GM23338 (cell line): Measurements from ENCODE around the gene OR2H1. TPM values are rescaled to one million over a fixed set of nuclear protein-coding genes. Genes with fewer than 3 reads are reported as not detected.
"Not testable (repeated sequence)": the region's sequence is repeated elsewhere in the genome, so short reads cannot be mapped to it uniquely, and the experiment has no call there.

ENCODE experiments used
- ATAC-seq: fragments of 200-7000 bp; cut with Tn5 transposase; 3 replicates; pipeline ENCODE4 v1.9.1; 2020
- DNase-seq: peaks from one replicate; pipeline ENCODE4 v3.0.0-alpha.2; 2015; ENCODE audit warnings: low spot score
- H2AFZ ChIP-seq: fragments of 200-600 bp; sonication (generic); 2 replicates; pipeline ENCODE4 v1.8.0; 2016; ENCODE audit warnings: antibody characterized with exemption, mild to moderate bottlenecking, moderate library complexity
- H3F3A ChIP-seq: fragments of 200-600 bp; sonication (generic); replicated peaks from 2 replicates; pipeline ENCODE4 v1.8.0; 2017; ENCODE audit warnings: antibody characterized with exemption, mixed run types, low read depth
- H3K27ac ChIP-seq: fragments of 200-600 bp; sonication (generic); 2 replicates; pipeline ENCODE4 v1.6.1; 2016; ENCODE audit warnings: low read depth
- H3K27me3 ChIP-seq: fragments of 200-600 bp; sonication (generic); 2 replicates; pipeline ENCODE4 v1.8.0; 2016; ENCODE audit warnings: mild to moderate bottlenecking, mixed run types, moderate library complexity; ENCODE audit not compliant: insufficient read depth
- H3K36me3 ChIP-seq: fragments of 200-600 bp; sonication (generic); 2 replicates; pipeline ENCODE4 v1.8.0; 2016; ENCODE audit warnings: mild to moderate bottlenecking; ENCODE audit not compliant: insufficient read depth
- H3K4me1 ChIP-seq: fragments of 200-600 bp; sonication (generic); 2 replicates; pipeline ENCODE4 v1.8.0; 2016; ENCODE audit warnings: mild to moderate bottlenecking, moderate library complexity; ENCODE audit not compliant: insufficient read depth
- H3K4me2 ChIP-seq: fragments of 200-600 bp; sonication (generic); 2 replicates; pipeline ENCODE4 v1.7.1; 2017; ENCODE audit warnings: mixed run types
- H3K4me3 ChIP-seq: fragments of 200-600 bp; sonication (generic); 2 replicates; pipeline ENCODE4 v1.6.1; 2016; ENCODE audit warnings: mixed run types
- H3K79me2 ChIP-seq: fragments of 200-600 bp; sonication (generic); replicated peaks from 2 replicates; pipeline ENCODE4 v1.8.0; 2017; ENCODE audit warnings: mild to moderate bottlenecking; ENCODE audit not compliant: insufficient read depth
- H3K9me2 ChIP-seq: fragments of 200-600 bp; sonication (generic); 2 replicates; pipeline ENCODE4 v1.8.0; 2017; ENCODE audit not compliant: insufficient read depth
- H4K20me1 ChIP-seq: fragments of 200-600 bp; sonication (generic); replicated peaks from 2 replicates; pipeline ENCODE4 v1.8.0; 2017; ENCODE audit warnings: mild to moderate bottlenecking; ENCODE audit not compliant: insufficient read depth
- H3K27ac Mint-ChIP-seq: 2 replicates; pipeline ENCODE4 v1.8.0; 2020; ENCODE audit warnings: inconsistent platforms, mild to moderate bottlenecking, moderate library complexity, mixed read lengths
- H3K27me3 Mint-ChIP-seq: 3 replicates; pipeline ENCODE4 v1.8.0; 2022; ENCODE audit warnings: low read depth, mild to moderate bottlenecking, moderate library complexity, mixed read lengths, inconsistent platforms; ENCODE audit not compliant: insufficient read depth, poor library complexity
- H3K36me3 Mint-ChIP-seq: 3 replicates; pipeline ENCODE4 v1.8.0; 2021; ENCODE audit warnings: low read depth, mild to moderate bottlenecking, inconsistent platforms, moderate library complexity, mixed read lengths
- H3K4me1 Mint-ChIP-seq: 3 replicates; pipeline ENCODE4 v1.8.0; 2020; ENCODE audit warnings: mild to moderate bottlenecking, inconsistent platforms, mixed read lengths
- H3K4me3 Mint-ChIP-seq: 3 replicates; pipeline ENCODE4 v1.8.0; 2021; ENCODE audit warnings: moderate library complexity, mild to moderate bottlenecking, inconsistent platforms, mixed read lengths
- H3K9me3 Mint-ChIP-seq: 3 replicates; pipeline ENCODE4 v1.8.0; 2020; ENCODE audit warnings: moderate library complexity, mild to moderate bottlenecking, inconsistent platforms, mixed read lengths
- CREB1 ChIP-seq: fragments of 250-450 bp; sonication (Bioruptor Pico); IDR thresholded peaks from 2 replicates; pipeline ENCODE4 v1.5.0; 2020; ENCODE audit warnings: low read depth, mild to moderate bottlenecking, moderate library complexity
- CTCF ChIP-seq, 2 experiments: fragments of 200-600 bp in 1 of 2; sonication (generic) in 1 of 2; conservative IDR thresholded peaks; 2 replicates each; pipeline versions ENCODE4 v1.5.1 to v1.6.1; 2016 to 2017; ENCODE audit warnings: antibody characterized with exemption in 2 of 2, low read depth in 2 of 2, mild to moderate bottlenecking in 2 of 2, moderate library complexity in 1 of 2
- ETS1 ChIP-seq: IDR thresholded peaks from 2 replicates; pipeline ENCODE4 v1.6.1; 2016; ENCODE audit warnings: antibody characterized with exemption
- EZH2 ChIP-seq: fragments of 200-600 bp; sonication (generic); IDR thresholded peaks from one replicate; pipeline ENCODE4 v1.8.0; 2017; ENCODE audit warnings: antibody characterized with exemption, mild to moderate bottlenecking, low read depth; ENCODE audit not compliant: unreplicated experiment
- EZH2phosphoT487 ChIP-seq: fragments of 200-600 bp; sonication (generic); IDR thresholded peaks from one replicate; pipeline ENCODE4 v1.8.1; 2018; ENCODE audit warnings: antibody characterized with exemption; ENCODE audit not compliant: unreplicated experiment
- JUNB ChIP-seq: IDR thresholded peaks from one replicate; pipeline ENCODE4 v1.6.1; 2016; ENCODE audit warnings: antibody characterized with exemption; ENCODE audit not compliant: unreplicated experiment
- REST ChIP-seq: IDR thresholded peaks from one replicate; pipeline ENCODE4 v1.6.1; 2018; ENCODE audit warnings: antibody characterized with exemption; ENCODE audit not compliant: unreplicated experiment
- polyA plus RNA-seq: library from polyadenylated mRNA; unstranded; fragments of >200 nt; fragmentation: Nextera tagmentation; extraction: Ambion mirVana; gene quantifications from 2 replicates; pipeline ENCODE4 v1.2.1, GENCODE V29; 2016
- total RNA-seq: library from RNA; depleted of rRNA; stranded (reverse); fragments of >200 nt; shearing (Covaris generic); gene quantifications from 2 replicates; pipeline ENCODE4 v1.2.3, GENCODE V29; 2014

The OR2H1 gene
- total and polyA plus RNA-seq, 2 experiments from 2014 or later: not detected

GRCh38 chr6:29426654-29427053, 30.3 kb upstream of the OR2H1 start:
- no peaks in the 10 kb centered on the region for H3K9me3 Mint-ChIP-seq
- Histone ChIP-seq H3K79me2 (no peaks in the 10 kb centered on the region), H3K36me3 (no peaks in the 10 kb centered on the region), H3K4me3 (no peak overlapping the region), H3F3A (no peaks in the 10 kb centered on the region), H2AFZ (no peak overlapping the region), H3K27ac (no peak overlapping the region), H4K20me1 (no peaks in the 10 kb centered on the region), H3K9me2 (no peaks in the 10 kb centered on the region), H3K4me1 (peaks cover 3% of the 10 kb centered on the region; the same call in 1 of the 2 replicates), H3K4me2 (no peak overlapping the region), H3K27me3 (no peaks in the 10 kb centered on the region)
- H3K4me1 Mint-ChIP-seq: peaks cover 16% of the 10 kb centered on the region; the same call in 2 of the 3 replicates
- DNase-seq: no peak
- no peaks in the 10 kb centered on the region for H3K36me3 Mint-ChIP-seq
- no peak for TF ChIP-seq EZH2
- TF ChIP-seq JUNB: no peak
- TF ChIP-seq CTCF (conservative IDR thresholded peaks at IDR 0.05; ENCODE audit: low read depth in 2 of 2): 0 out of 4 replicates have a peak, but pooled peaks of 1 of the 2 experiments have one; percentile 15
- no peak for ATAC-seq
- no peak overlapping the region for H3K4me3 Mint-ChIP-seq
- peaks cover 2% of the 10 kb centered on the region for H3K27me3 Mint-ChIP-seq
- no peak overlapping the region for H3K27ac Mint-ChIP-seq

GRCh38 chr6:29436730-29437129, 20.2 kb upstream of the OR2H1 start:
- H3K9me2 ChIP-seq, H3K36me3 Mint-ChIP-seq, H3K4me3 Mint-ChIP-seq, H3K27ac Mint-ChIP-seq, H4K20me1 ChIP-seq, H3K27me3 Mint-ChIP-seq, H3K36me3 ChIP-seq, H3K9me3 Mint-ChIP-seq, H3K4me2 ChIP-seq, H3F3A ChIP-seq, H3K4me1 Mint-ChIP-seq, H3K4me1 ChIP-seq, H3K79me2 ChIP-seq, H3K27me3 ChIP-seq, H3K4me3 ChIP-seq, H3K27ac ChIP-seq: not testable (repeated sequence)
- TF ChIP-seq CTCF (conservative IDR thresholded peaks at IDR 0.05; ENCODE audit: low read depth in 2 of 2): peak; percentile 56 to 73
- DNase-seq (peak; percentile 66), ATAC-seq (peak; percentile 68)
- peak overlapping the region; percentile 6; the same call in 1 of the 2 replicates for H2AFZ ChIP-seq

- Mint-ChIP-seq H3K36me3 (no peaks in the 10 kb centered on the region), H3K9me3 (peaks cover 2% of the 10 kb centered on the region; the same call in 2 of the 3 replicates), H3K27ac (no peak within 1 kb of the TSS; the same call in 1 of the 2 replicates), H3K4me1 (no peaks in the 10 kb centered on the region), H3K4me3 (no peak within 1 kb of the TSS), H3K27me3 (peaks cover 6% of the 10 kb centered on the region)
- no peak within 1 kb of the TSS for H3K27ac ChIP-seq
- H3K27me3 ChIP-seq: no peaks in the 10 kb centered on the region
- no peaks in the 10 kb centered on the region for H3K79me2 ChIP-seq
- no peaks in the 10 kb centered on the region for H3K36me3 ChIP-seq
- no peak within 1 kb of the TSS for H2AFZ ChIP-seq
- no peak for ATAC-seq
- no peak within 1 kb of the TSS for H3K4me3 ChIP-seq
- no peaks in the 10 kb centered on the region for H3F3A ChIP-seq
- H4K20me1 ChIP-seq: no peaks in the 10 kb centered on the region
- H3K9me2 ChIP-seq: no peaks in the 10 kb centered on the region; the same call in 1 of the 2 replicates
- no peaks in the 10 kb centered on the region for H3K4me1 ChIP-seq
- no peak within 1 kb of the TSS for H3K4me2 ChIP-seq
- no peak for DNase-seq
- TF ChIP-seq EZH2phosphoT487 (no peak), REST (no peak), EZH2 (no peak), CTCF (conservative IDR thresholded peaks at IDR 0.05; ENCODE audit: low read depth in 2 of 2) (no peak), CREB1 (CRISPR knock-in tag) (no peak), ETS1 (no peak), JUNB (no peak)
Observed at GRCh38 chr6:29439006-29439405, 17.9 kb upstream of the OR2H1 start, which contains the start of gene OR10C1. Gene OR10C1, plus strand, starts transcription at chr6:29439306. Its CDS starts 710 bp downstream, at chr6:29440016.
